Memory B cell (primary cell): ENCODE results near the gene TNS3.

Experiments used
- ATAC-seq: fragments of 150-1000 bp; cut with Tn5 transposase; 2 replicates; pipeline ENCODE4 v1.10.0; 2021; ENCODE audit warnings: low read depth, mild to moderate bottlenecking, moderate library complexity
- DNase-seq, 2 donors: peaks; one replicate each; pipeline ENCODE4 v3.0.0; 2022; ENCODE audit warnings: low spot score in 2 of 2
- H3K27ac Mint-ChIP-seq: one replicate; pipeline ENCODE4 v1.8.0; 2022; ENCODE audit warnings: mild to moderate bottlenecking, moderate library complexity, mixed read lengths
- H3K27me3 Mint-ChIP-seq: one replicate; pipeline ENCODE4 v1.8.0; 2022; ENCODE audit warnings: mixed read lengths
- H3K36me3 Mint-ChIP-seq: one replicate; pipeline ENCODE4 v1.8.0; 2022; ENCODE audit warnings: mild to moderate bottlenecking, mixed read lengths
- H3K4me1 Mint-ChIP-seq: one replicate; pipeline ENCODE4 v1.8.0; 2022; ENCODE audit warnings: mixed read lengths
- H3K4me3 Mint-ChIP-seq: one replicate; pipeline ENCODE4 v1.8.0; 2022; ENCODE audit warnings: mild to moderate bottlenecking, moderate library complexity, mixed read lengths
- H3K9me3 Mint-ChIP-seq: one replicate; pipeline ENCODE4 v1.8.0; 2022; ENCODE audit warnings: mixed read lengths

TNS3 gene

GRCh38 chr7:47505312-47506007 is 76.5 kb downstream of the TNS3 start:
- Mint-ChIP-seq H3K9me3 (no peaks in the 10 kb centered on the region), H3K4me3 (no peak overlapping the region), H3K27ac (peak overlapping the region; percentile 50), H3K27me3 (no peaks in the 10 kb centered on the region), H3K36me3 (peaks cover 24% of the 10 kb centered on the region), H3K4me1 (peaks cover 17% of the 10 kb centered on the region)
- no peak for ATAC-seq
- no peak for DNase-seq

GRCh38 chr7:47504551-47505311 is 77.2 kb downstream of the TNS3 start:
- Mint-ChIP-seq H3K36me3 (peaks cover 23% of the 10 kb centered on the region), H3K4me1 (peaks cover 18% of the 10 kb centered on the region), H3K27ac (no peak overlapping the region), H3K9me3 (no peaks in the 10 kb centered on the region), H3K4me3 (no peak overlapping the region), H3K27me3 (no peaks in the 10 kb centered on the region)
- ATAC-seq (no peak), DNase-seq (no peak)

- DNase-seq (no peak), ATAC-seq (no peak)
- peaks cover 24% of the 10 kb centered on the region for H3K4me1 Mint-ChIP-seq
- peak overlapping the region; percentile 72 for H3K27ac Mint-ChIP-seq
- no peaks in the 10 kb centered on the region for H3K9me3 Mint-ChIP-seq
- no peaks in the 10 kb centered on the region for H3K27me3 Mint-ChIP-seq
- H3K36me3 Mint-ChIP-seq = peaks cover 18% of the 10 kb centered on the region
- no peak overlapping the region for H3K4me3 Mint-ChIP-seq
Observed at GRCh38 chr7:47503281-47503680, 78.6 kb downstream of the TNS3 start.

GRCh38 chr7:47502240-47502877 is 79.6 kb downstream of the TNS3 start:
- H3K27me3 Mint-ChIP-seq = no peaks in the 10 kb centered on the region
- no peak overlapping the region for H3K4me3 Mint-ChIP-seq
- H3K4me1 Mint-ChIP-seq = peaks cover 32% of the 10 kb centered on the region
- H3K27ac Mint-ChIP-seq = peak overlapping the region; percentile 72
- no peaks in the 10 kb centered on the region for H3K9me3 Mint-ChIP-seq
- ATAC-seq (no peak), DNase-seq (no peak)
- peaks cover 17% of the 10 kb centered on the region for H3K36me3 Mint-ChIP-seq

GRCh38 chr7:47501406-47501805 is 80.5 kb downstream of the TNS3 start:
- peaks cover 37% of the 10 kb centered on the region for H3K4me1 Mint-ChIP-seq

GRCh38 chr7:47500103-47500563 is 81.8 kb downstream of the TNS3 start:
- Mint-ChIP-seq H3K27ac (peak overlapping the region; percentile 46), H3K4me3 (no peak overlapping the region), H3K27me3 (no peaks in the 10 kb centered on the region), H3K9me3 (no peaks in the 10 kb centered on the region), H3K4me1 (peaks cover 44% of the 10 kb centered on the region), H3K36me3 (peaks cover 3% of the 10 kb centered on the region)
- DNase-seq = no peak
- no peak for ATAC-seq

More at GRCh38 chr7:47501406-47501805, 80.5 kb downstream of the TNS3 start:
- H3K27me3 Mint-ChIP-seq = no peaks in the 10 kb centered on the region
- H3K9me3 Mint-ChIP-seq = no peaks in the 10 kb centered on the region
- peaks cover 11% of the 10 kb centered on the region for H3K36me3 Mint-ChIP-seq
- no peak overlapping the region for H3K4me3 Mint-ChIP-seq
- H3K27ac Mint-ChIP-seq = peak overlapping the region; percentile 12
- DNase-seq = no peak
- no peak for ATAC-seq

- Mint-ChIP-seq H3K27ac (peak overlapping the region; percentile 90), H3K27me3 (no peaks in the 10 kb centered on the region), H3K36me3 (no peaks in the 10 kb centered on the region), H3K9me3 (no peaks in the 10 kb centered on the region), H3K4me1 (peaks cover 55% of the 10 kb centered on the region), H3K4me3 (peak overlapping the region; percentile 50)
- DNase-seq (no peak), ATAC-seq (no peak)
Observed at GRCh38 chr7:47498229-47499056, 83.5 kb downstream of the TNS3 start.

- Mint-ChIP-seq H3K36me3 (peaks cover 2% of the 10 kb centered on the region), H3K4me1 (peaks cover 50% of the 10 kb centered on the region), H3K4me3 (peak overlapping the region; percentile 50), H3K9me3 (no peaks in the 10 kb centered on the region), H3K27ac (peak overlapping the region; percentile 90), H3K27me3 (no peaks in the 10 kb centered on the region)
- peak; percentile 87 for ATAC-seq
- peak in 1 of 2 donors; percentile 29 for DNase-seq
Observed at GRCh38 chr7:47497367-47498096, 84.4 kb downstream of the TNS3 start.

GRCh38 chr7:47496666-47497065 is 85.2 kb downstream of the TNS3 start:
- Mint-ChIP-seq H3K9me3 (no peaks in the 10 kb centered on the region), H3K4me1 (peaks cover 48% of the 10 kb centered on the region), H3K27ac (peak overlapping the region; percentile 90), H3K36me3 (peaks cover 4% of the 10 kb centered on the region), H3K27me3 (no peaks in the 10 kb centered on the region), H3K4me3 (peak overlapping the region; percentile 61)
- DNase-seq = no peak
- no peak for ATAC-seq

GRCh38 chr7:47496056-47496665 is 85.8 kb downstream of the TNS3 start:
- DNase-seq = no peak
- Mint-ChIP-seq H3K9me3 (no peaks in the 10 kb centered on the region), H3K4me1 (peaks cover 48% of the 10 kb centered on the region), H3K4me3 (peak overlapping the region; percentile 61), H3K27me3 (no peaks in the 10 kb centered on the region), H3K27ac (peak overlapping the region; percentile 90), H3K36me3 (peaks cover 4% of the 10 kb centered on the region)
- peak; percentile 14 for ATAC-seq

GRCh38 chr7:47493976-47494911 is 87.7 kb downstream of the TNS3 start:
- DNase-seq (no peak), ATAC-seq (no peak)
- H3K4me3 Mint-ChIP-seq = peak overlapping the region; percentile 70
- peak overlapping the region; percentile 19 for H3K27ac Mint-ChIP-seq
- peaks cover 6% of the 10 kb centered on the region for H3K36me3 Mint-ChIP-seq
- no peaks in the 10 kb centered on the region for H3K9me3 Mint-ChIP-seq
- H3K4me1 Mint-ChIP-seq = peaks cover 40% of the 10 kb centered on the region
- H3K27me3 Mint-ChIP-seq = no peaks in the 10 kb centered on the region

GRCh38 chr7:47492716-47493325 is 89.1 kb downstream of the TNS3 start:
- H3K27ac Mint-ChIP-seq = no peak overlapping the region
- no peak overlapping the region for H3K4me3 Mint-ChIP-seq
- no peaks in the 10 kb centered on the region for H3K9me3 Mint-ChIP-seq
- no peaks in the 10 kb centered on the region for H3K27me3 Mint-ChIP-seq
- peaks cover 34% of the 10 kb centered on the region for H3K4me1 Mint-ChIP-seq
- peaks cover 6% of the 10 kb centered on the region for H3K36me3 Mint-ChIP-seq
- ATAC-seq = no peak
- no peak for DNase-seq
